Astrocyte (in vitro differentiated cells and primary cell): Measurements from ENCODE around the gene CLBA1. TPM values are rescaled to one million over a fixed set of nuclear protein-coding genes. Genes with fewer than 3 reads are reported as not detected.

ENCODE experiments used
- DNase-seq: peaks from one replicate; pipeline ENCODE4 v3.0.0-alpha.2; 2010; ENCODE audit warnings: low read depth
- FAIRE-seq: peaks from 2 replicates; lab custom pipeline; 2011; peaks lifted over from hg19 to GRCh38; lab: Jason Lieb, UNC
- H2AFZ ChIP-seq: 2 replicates; pipeline ENCODE4 v1.6.0; 2012; ENCODE audit warnings: low read depth, low read length, inconsistent platforms
- H3K27ac ChIP-seq: 2 replicates; pipeline ENCODE4 v1.5.1; 2011; ENCODE audit warnings: low read depth, low read length, inconsistent platforms
- H3K27me3 ChIP-seq: 2 replicates; pipeline ENCODE4 v1.6.0; 2011; ENCODE audit warnings: low read length, inconsistent platforms; ENCODE audit not compliant: insufficient read depth
- H3K36me3 ChIP-seq: 2 replicates; pipeline ENCODE4 v1.5.1; 2011; ENCODE audit warnings: low read length, inconsistent platforms; ENCODE audit not compliant: insufficient read depth
- H3K4me1 ChIP-seq: 2 replicates; pipeline ENCODE4 v1.5.1; 2011; ENCODE audit warnings: low read length, inconsistent platforms; ENCODE audit not compliant: insufficient read depth
- H3K4me2 ChIP-seq: 2 replicates; pipeline ENCODE4 v1.6.0; 2012; ENCODE audit warnings: low read length, inconsistent platforms
- H3K4me3 ChIP-seq: 2 replicates; pipeline ENCODE4 v1.5.1; 2011; ENCODE audit warnings: low read depth, mild to moderate bottlenecking, low read length, inconsistent platforms; ENCODE audit not compliant: insufficient read depth
- H3K79me2 ChIP-seq: 2 replicates; pipeline ENCODE4 v1.6.0; 2012; ENCODE audit warnings: mild to moderate bottlenecking, low read length, inconsistent platforms; ENCODE audit not compliant: insufficient read depth
- H3K9ac ChIP-seq: 2 replicates; pipeline ENCODE4 v1.6.0; 2012; ENCODE audit warnings: mild to moderate bottlenecking, low read length, inconsistent platforms
- H3K9me3 ChIP-seq: 2 replicates; pipeline ENCODE4 v1.5.1; 2012; ENCODE audit warnings: low read depth, mild to moderate bottlenecking, low read length, inconsistent platforms; ENCODE audit not compliant: insufficient read depth
- H4K20me1 ChIP-seq: 2 replicates; pipeline ENCODE4 v1.6.0; 2012; ENCODE audit warnings: low read length, inconsistent platforms; ENCODE audit not compliant: insufficient read depth
- H3K27ac Mint-ChIP-seq: one replicate; pipeline ENCODE4 v1.8.0; 2021; ENCODE audit warnings: mild to moderate bottlenecking, mixed read lengths; ENCODE audit not compliant: unreplicated experiment
- H3K27me3 Mint-ChIP-seq: one replicate; pipeline ENCODE4 v1.8.0; 2021; ENCODE audit warnings: low read depth, mixed read lengths; ENCODE audit not compliant: unreplicated experiment
- H3K36me3 Mint-ChIP-seq: one replicate; pipeline ENCODE4 v1.8.0; 2021; ENCODE audit warnings: low read depth, mixed read lengths; ENCODE audit not compliant: unreplicated experiment
- H3K4me1 Mint-ChIP-seq: one replicate; pipeline ENCODE4 v1.8.0; 2021; ENCODE audit warnings: low read depth, mixed read lengths; ENCODE audit not compliant: unreplicated experiment
- H3K4me3 Mint-ChIP-seq: one replicate; pipeline ENCODE4 v1.8.0; 2021; ENCODE audit warnings: mild to moderate bottlenecking, moderate library complexity, mixed read lengths; ENCODE audit not compliant: unreplicated experiment
- H3K9me3 Mint-ChIP-seq: one replicate; pipeline ENCODE4 v1.8.0; 2021; ENCODE audit warnings: mild to moderate bottlenecking, mixed read lengths; ENCODE audit not compliant: unreplicated experiment
- CTCF ChIP-seq: IDR thresholded peaks from 2 replicates; pipeline ENCODE4 v1.5.1; 2011; ENCODE audit warnings: low read depth, mild to moderate bottlenecking, inconsistent platforms, low read length, moderate library complexity; ENCODE audit not compliant: insufficient read depth
- EZH2 ChIP-seq: IDR thresholded peaks from 2 replicates; pipeline ENCODE4 v1.6.1; 2012; ENCODE audit warnings: mild to moderate bottlenecking, low read length, inconsistent platforms; ENCODE audit not compliant: insufficient read depth
- total RNA-seq: library from RNA; stranded (reverse); gene quantifications from 2 replicates; pipeline ENCODE4 v1.2.1, GENCODE V29; 2021

CLBA1 gene
- total RNA-seq, 1 donor from 2014 or later, result 6.3 TPM

GRCh38 chr14:104996483-104996882 is 10.9 kb downstream of the CLBA1 start:
- Histone ChIP-seq H2AFZ (no peak overlapping the region), H3K9me3 (no peaks in the 10 kb centered on the region), H3K79me2 (no peaks in the 10 kb centered on the region), H3K36me3 (peaks cover 3% of the 10 kb centered on the region), H3K27ac (no peak overlapping the region), H3K4me2 (no peak overlapping the region), H3K9ac (no peak overlapping the region), H3K4me3 (no peak overlapping the region), H3K4me1 (no peaks in the 10 kb centered on the region), H4K20me1 (no peaks in the 10 kb centered on the region), H3K27me3 (no peaks in the 10 kb centered on the region)
- no peaks in the 10 kb centered on the region for H3K4me1 Mint-ChIP-seq
- TF ChIP-seq CTCF, result no peak
- TF ChIP-seq EZH2, result no peak
- H3K9me3 Mint-ChIP-seq, result no peaks in the 10 kb centered on the region
- H3K4me3 Mint-ChIP-seq, result no peak overlapping the region
- FAIRE-seq (no peak), DNase-seq (no peak)
- H3K36me3 Mint-ChIP-seq, result peaks cover 30% of the 10 kb centered on the region
- H3K27me3 Mint-ChIP-seq, result peaks cover 5% of the 10 kb centered on the region
- H3K27ac Mint-ChIP-seq, result no peak overlapping the region

- Mint-ChIP-seq H3K36me3 (peaks cover 12% of the 10 kb centered on the region), H3K4me1 (no peaks in the 10 kb centered on the region), H3K27me3 (no peaks in the 10 kb centered on the region), H3K4me3 (no peak overlapping the region), H3K9me3 (no peaks in the 10 kb centered on the region), H3K27ac (no peak overlapping the region)
- Histone ChIP-seq H3K9me3 (no peaks in the 10 kb centered on the region), H2AFZ (no peak overlapping the region), H3K4me3 (no peak overlapping the region), H4K20me1 (no peaks in the 10 kb centered on the region), H3K27ac (no peak overlapping the region), H3K4me1 (no peaks in the 10 kb centered on the region), H3K4me2 (no peak overlapping the region), H3K79me2 (no peaks in the 10 kb centered on the region), H3K27me3 (no peaks in the 10 kb centered on the region), H3K36me3 (peaks cover 3% of the 10 kb centered on the region), H3K9ac (no peak overlapping the region)
- DNase-seq, result no peak
- no peak for TF ChIP-seq CTCF
- TF ChIP-seq EZH2, result no peak
- no peak for FAIRE-seq
These were observed 13.2 kb downstream of the CLBA1 start for GRCh38 chr14:104998801-104999200.

- DNase-seq (no peak), FAIRE-seq (no peak)
- H3K4me2 ChIP-seq, result no peak overlapping the region
- Mint-ChIP-seq H3K4me3 (no peak overlapping the region), H3K9me3 (no peaks in the 10 kb centered on the region), H3K36me3 (peaks cover 9% of the 10 kb centered on the region), H3K27ac (no peak overlapping the region), H3K4me1 (no peaks in the 10 kb centered on the region), H3K27me3 (no peaks in the 10 kb centered on the region)
- H3K9me3 ChIP-seq, result no peaks in the 10 kb centered on the region
- H3K27me3 ChIP-seq, result no peaks in the 10 kb centered on the region
- peaks cover 3% of the 10 kb centered on the region for H3K36me3 ChIP-seq
- no peak overlapping the region for H3K9ac ChIP-seq
- no peaks in the 10 kb centered on the region for H3K4me1 ChIP-seq
- no peak overlapping the region for H3K27ac ChIP-seq
- TF ChIP-seq CTCF (no peak), EZH2 (no peak)
- H3K4me3 ChIP-seq, result no peak overlapping the region
- H4K20me1 ChIP-seq, result no peaks in the 10 kb centered on the region
- no peak overlapping the region for H2AFZ ChIP-seq
- H3K79me2 ChIP-seq, result no peaks in the 10 kb centered on the region
These were observed 13.8 kb downstream of the CLBA1 start for GRCh38 chr14:104999361-104999760.
